ENCODE results near the gene TLK1. TPM values are rescaled to one million over a fixed set of nuclear protein-coding genes. Genes with fewer than 3 reads are reported as not detected.
"Not testable (repeated sequence)": the region's sequence is repeated elsewhere in the genome, so short reads cannot be mapped to it uniquely, and the experiment has no call there.

Gene TLK1
- total RNA-seq, 2 donors from 2014 or later, result 59.5 to 76.3 TPM

- DNase-seq (ENCODE audit: low spot score) (no peak), ATAC-seq (no peak)
- Mint-ChIP-seq H3K27me3 (no peaks in the 10 kb centered on the region), H3K36me3 (peaks cover 29% of the 10 kb centered on the region), H3K9me3 (peaks cover 5% of the 10 kb centered on the region), H3K4me1 (ENCODE audit: low read depth in 2 of 2) (peaks cover 29 to 32% of the 10 kb centered on the region in 2 donors), H3K27ac (peak overlapping the region in 1 of 2 donors; percentile 9), H3K4me3 (no peak overlapping the region)
These were observed 57.9 kb downstream of the TLK1 start for GRCh38 chr2:171102802-171103201.

- no peak for DNase-seq (ENCODE audit: low spot score)
- Mint-ChIP-seq H3K27ac (no peak overlapping the region), H3K4me3 (no peak overlapping the region), H3K27me3 (no peaks in the 10 kb centered on the region), H3K36me3 (peaks cover 42% of the 10 kb centered on the region), H3K9me3 (peaks cover 17% of the 10 kb centered on the region), H3K4me1 (ENCODE audit: low read depth in 2 of 2) (peaks cover 22 to 23% of the 10 kb centered on the region in 2 donors)
- no peak for ATAC-seq
These were observed 60.3 kb downstream of the TLK1 start for GRCh38 chr2:171100370-171100769.

- DNase-seq (ENCODE audit: low spot score), result no peak
- Mint-ChIP-seq H3K4me3 (no peak overlapping the region), H3K4me1 (ENCODE audit: low read depth in 2 of 2) (peaks cover 25 to 26% of the 10 kb centered on the region in 2 donors), H3K27ac (no peak overlapping the region), H3K27me3 (no peaks in the 10 kb centered on the region), H3K9me3 (peaks cover 17% of the 10 kb centered on the region), H3K36me3 (peaks cover 37% of the 10 kb centered on the region)
- no peak for ATAC-seq
These were observed 62.1 kb downstream of the TLK1 start for GRCh38 chr2:171098607-171099006.

- Mint-ChIP-seq H3K9me3 (peaks cover 17% of the 10 kb centered on the region), H3K4me3 (no peak overlapping the region), H3K4me1 (ENCODE audit: low read depth in 2 of 2) (peaks cover 21 to 30% of the 10 kb centered on the region in 2 donors), H3K27ac (no peak overlapping the region), H3K27me3 (no peaks in the 10 kb centered on the region), H3K36me3 (peaks cover 32% of the 10 kb centered on the region)
- DNase-seq (ENCODE audit: low spot score), result no peak
- ATAC-seq, result no peak
These were observed 65.6 kb downstream of the TLK1 start for GRCh38 chr2:171095014-171095582.

- H3K4me1 Mint-ChIP-seq (ENCODE audit: low read depth in 2 of 2), result peaks cover 24 to 42% of the 10 kb centered on the region in 2 donors
These were observed 69.2 kb downstream of the TLK1 start for GRCh38 chr2:171091517-171091916.

GRCh38 chr2:171089489-171089888, 71.2 kb downstream of the TLK1 start:
- H3K27me3 Mint-ChIP-seq, result no peaks in the 10 kb centered on the region
- ATAC-seq, result no peak
- no peaks in the 10 kb centered on the region for H3K36me3 Mint-ChIP-seq
- H3K4me3 Mint-ChIP-seq, result no peak overlapping the region
- H3K27ac Mint-ChIP-seq, result no peak overlapping the region
- H3K4me1 Mint-ChIP-seq (ENCODE audit: low read depth in 2 of 2), result peaks cover 23 to 37% of the 10 kb centered on the region in 2 donors
- H3K9me3 Mint-ChIP-seq, result no peaks in the 10 kb centered on the region
- no peak for DNase-seq (ENCODE audit: low spot score)

More at GRCh38 chr2:171091517-171091916, 69.2 kb downstream of the TLK1 start:
- not testable (repeated sequence) for H3K4me3 Mint-ChIP-seq; H3K9me3 Mint-ChIP-seq; H3K27me3 Mint-ChIP-seq; DNase-seq (ENCODE audit: low spot score); H3K36me3 Mint-ChIP-seq; ATAC-seq; H3K27ac Mint-ChIP-seq

GRCh38 chr2:171088057-171088834, 72.4 kb downstream of the TLK1 start:
- DNase-seq (ENCODE audit: low spot score), result no peak
- H3K27ac Mint-ChIP-seq, result no peak overlapping the region
- peaks cover 22 to 39% of the 10 kb centered on the region in 2 donors for H3K4me1 Mint-ChIP-seq (ENCODE audit: low read depth in 2 of 2)

GRCh38 chr2:171087547-171087946, 73.1 kb downstream of the TLK1 start:
- no peaks in the 10 kb centered on the region for H3K9me3 Mint-ChIP-seq
- no peak for ATAC-seq
- H3K27me3 Mint-ChIP-seq, result no peaks in the 10 kb centered on the region
- H3K4me3 Mint-ChIP-seq, result no peak overlapping the region
- no peak overlapping the region for H3K27ac Mint-ChIP-seq
- H3K4me1 Mint-ChIP-seq (ENCODE audit: low read depth in 2 of 2), result peaks cover 20 to 33% of the 10 kb centered on the region in 2 donors
- DNase-seq (ENCODE audit: low spot score), result no peak
- H3K36me3 Mint-ChIP-seq, result no peaks in the 10 kb centered on the region

More at GRCh38 chr2:171088057-171088834, 72.4 kb downstream of the TLK1 start:
- Mint-ChIP-seq H3K4me3 (no peak overlapping the region), H3K27me3 (no peaks in the 10 kb centered on the region), H3K9me3 (no peaks in the 10 kb centered on the region), H3K36me3 (no peaks in the 10 kb centered on the region)
- no peak for ATAC-seq

GRCh38 chr2:171086352-171087290, 74.1 kb downstream of the TLK1 start:
- no peaks in the 10 kb centered on the region for H3K9me3 Mint-ChIP-seq
- H3K27me3 Mint-ChIP-seq, result no peaks in the 10 kb centered on the region
- H3K4me1 Mint-ChIP-seq (ENCODE audit: low read depth in 2 of 2), result peaks cover 20 to 26% of the 10 kb centered on the region in 2 donors
- no peaks in the 10 kb centered on the region for H3K36me3 Mint-ChIP-seq
- DNase-seq (ENCODE audit: low spot score) (peak; percentile 61), ATAC-seq (peak in 1 of 2 donors; percentile 61)
- H3K27ac Mint-ChIP-seq, result peak overlapping the region in 1 of 2 donors; percentile 48
- peak overlapping the region; percentile 14 for H3K4me3 Mint-ChIP-seq

GRCh38 chr2:171084128-171084527, 76.6 kb downstream of the TLK1 start:
- no peak for ATAC-seq
- Mint-ChIP-seq H3K36me3 (peaks cover 2% of the 10 kb centered on the region), H3K27ac (peak overlapping the region in 1 of 2 donors; percentile 26), H3K27me3 (no peaks in the 10 kb centered on the region), H3K9me3 (no peaks in the 10 kb centered on the region), H3K4me1 (ENCODE audit: low read depth in 2 of 2) (peaks cover 20 to 26% of the 10 kb centered on the region in 2 donors), H3K4me3 (no peak overlapping the region)
- DNase-seq (ENCODE audit: low spot score), result no peak

GRCh38 chr2:171083451-171083850, 77.2 kb downstream of the TLK1 start:
- peaks cover 7% of the 10 kb centered on the region for H3K36me3 Mint-ChIP-seq
- H3K27me3 Mint-ChIP-seq, result no peaks in the 10 kb centered on the region
- no peaks in the 10 kb centered on the region for H3K9me3 Mint-ChIP-seq
- no peak overlapping the region for H3K4me3 Mint-ChIP-seq
- peaks cover 20 to 26% of the 10 kb centered on the region in 2 donors for H3K4me1 Mint-ChIP-seq (ENCODE audit: low read depth in 2 of 2)
- no peak for DNase-seq (ENCODE audit: low spot score)
- no peak overlapping the region for H3K27ac Mint-ChIP-seq
- ATAC-seq, result no peak

- Mint-ChIP-seq H3K4me3 (no peak overlapping the region), H3K4me1 (ENCODE audit: low read depth in 2 of 2) (peaks cover 23% of the 10 kb centered on the region in 2 donors), H3K9me3 (no peaks in the 10 kb centered on the region), H3K27me3 (no peaks in the 10 kb centered on the region), H3K27ac (no peak overlapping the region), H3K36me3 (peaks cover 12% of the 10 kb centered on the region)
- ATAC-seq (no peak), DNase-seq (ENCODE audit: low spot score) (no peak)
These were observed 79.0 kb downstream of the TLK1 start for GRCh38 chr2:171081649-171082111.

GRCh38 chr2:171080607-171081006, 80.1 kb downstream of the TLK1 start:
- H3K36me3 Mint-ChIP-seq, result peaks cover 12% of the 10 kb centered on the region
- H3K27me3 Mint-ChIP-seq, result no peaks in the 10 kb centered on the region
- no peak for ATAC-seq
- DNase-seq (ENCODE audit: low spot score), result no peak
- no peaks in the 10 kb centered on the region for H3K9me3 Mint-ChIP-seq
- H3K4me3 Mint-ChIP-seq, result no peak overlapping the region
- H3K27ac Mint-ChIP-seq, result no peak overlapping the region
- peaks cover 23% of the 10 kb centered on the region in 2 donors for H3K4me1 Mint-ChIP-seq (ENCODE audit: low read depth in 2 of 2)

Data from natural killer cell treated with Interleukin-12 subunit alpha and Interleukin-12 subunit beta and Interleukin-15 and Interleukin-18, amount 100 ng/mL, for 72 hours (primary cell).